NCI-H1694 treated with DMSO at 0.1 percent for 48 hours (cell line): ENCODE results near the gene ZNF507.

Experiments used
- DNase-seq: peaks from one replicate; lab custom pipeline; 2025; lab: John Stamatoyannopoulos, UW

ZNF507 gene

DNA sequence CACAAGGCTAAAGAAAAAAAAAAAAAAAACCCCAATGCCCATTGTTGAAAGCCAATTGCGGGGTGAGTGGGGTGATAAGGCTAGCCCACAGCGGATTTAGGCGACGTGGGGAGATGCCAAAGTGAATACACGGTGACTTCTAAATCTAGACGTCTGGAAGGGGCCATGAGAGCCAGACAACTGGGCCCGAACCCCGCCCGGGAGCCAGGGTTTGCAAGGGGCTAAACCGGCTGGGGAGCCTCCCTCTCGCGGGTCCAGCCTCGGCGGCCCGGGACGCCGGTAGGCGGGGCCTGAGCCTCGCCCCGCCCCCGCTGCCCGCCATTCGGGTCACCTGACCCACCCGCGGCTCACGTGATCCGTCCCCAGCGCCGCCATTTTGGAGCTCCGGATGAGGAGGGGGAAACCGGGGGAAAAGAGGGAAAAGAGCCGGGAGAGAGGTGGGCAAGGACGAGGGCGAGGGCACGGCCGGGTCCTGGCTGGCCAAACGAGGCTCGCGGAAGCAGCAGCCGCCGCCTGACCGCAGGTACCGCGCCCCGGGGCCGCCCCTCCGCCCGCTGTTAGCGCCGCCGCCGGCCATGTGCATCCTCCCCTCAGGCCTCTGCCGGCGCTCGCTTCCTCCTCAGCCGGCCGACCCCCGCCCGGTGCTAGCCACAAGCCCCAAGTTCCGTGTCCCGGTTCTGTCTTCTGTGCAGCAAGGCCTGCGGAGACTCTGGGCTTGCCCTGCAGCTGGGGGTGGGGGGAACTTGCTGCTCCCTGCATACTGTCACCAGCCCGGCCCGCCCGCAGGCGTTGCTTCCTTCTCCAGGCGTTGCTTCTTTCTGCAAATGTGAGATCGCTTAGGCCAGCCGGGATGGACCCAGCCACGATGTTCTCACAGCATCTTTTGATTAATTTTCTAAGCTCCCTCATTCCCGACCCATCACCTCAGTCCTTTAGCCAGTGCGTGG is at the start of gene ZNF507:
ZNF507 (plus strand) TSS at position 350 of the 947 bp plus-strand sequence. CDS start 7,221 bp downstream, outside the sequence.
- peak; percentile 55 for DNase-seq

- no peak for DNase-seq
These were observed 48.7 kb upstream of the ZNF507 start for GRCh38 chr19:32296694-32297093.

DNA sequence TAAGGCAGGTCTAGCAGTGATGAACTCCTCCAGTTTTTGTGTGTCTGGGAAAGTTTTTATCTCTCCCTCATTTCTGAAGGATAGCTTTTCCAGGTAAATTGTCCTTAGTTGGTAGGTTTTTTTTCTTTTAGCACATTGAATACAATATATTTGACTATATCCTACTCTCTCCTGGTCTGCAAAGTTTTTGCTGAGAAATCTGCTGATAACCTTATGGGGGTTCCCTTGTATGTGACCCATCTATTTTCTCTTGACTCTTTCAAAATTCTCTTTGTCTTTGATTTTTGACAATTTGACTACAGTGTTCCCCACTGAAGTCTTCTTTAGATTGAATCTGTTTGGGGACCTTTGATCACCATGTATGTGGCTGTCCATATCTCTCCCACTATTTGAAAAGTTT is 42.6 kb upstream of the ZNF507 start:
- no peak for DNase-seq

DNA sequence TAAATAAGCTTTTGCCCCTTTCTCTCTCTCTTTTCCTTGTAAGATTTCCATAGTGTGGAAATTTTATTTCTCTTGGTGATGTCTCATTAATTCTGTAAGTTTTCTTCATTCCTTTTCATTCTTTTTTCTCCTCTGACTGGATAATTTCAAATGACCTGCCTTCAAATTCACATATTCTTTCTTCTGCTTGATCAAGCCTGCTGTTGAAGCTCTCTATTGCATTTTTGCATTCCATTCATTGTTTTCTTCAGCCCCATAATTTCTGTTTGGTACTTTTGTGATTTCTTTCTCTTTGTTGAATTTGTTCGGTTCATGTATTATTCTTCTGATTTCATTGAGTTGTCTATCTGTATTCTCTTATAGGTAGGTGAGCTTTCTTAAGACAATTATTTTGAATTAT is 42.2 kb upstream of the ZNF507 start:
- DNase-seq: no peak

DNA sequence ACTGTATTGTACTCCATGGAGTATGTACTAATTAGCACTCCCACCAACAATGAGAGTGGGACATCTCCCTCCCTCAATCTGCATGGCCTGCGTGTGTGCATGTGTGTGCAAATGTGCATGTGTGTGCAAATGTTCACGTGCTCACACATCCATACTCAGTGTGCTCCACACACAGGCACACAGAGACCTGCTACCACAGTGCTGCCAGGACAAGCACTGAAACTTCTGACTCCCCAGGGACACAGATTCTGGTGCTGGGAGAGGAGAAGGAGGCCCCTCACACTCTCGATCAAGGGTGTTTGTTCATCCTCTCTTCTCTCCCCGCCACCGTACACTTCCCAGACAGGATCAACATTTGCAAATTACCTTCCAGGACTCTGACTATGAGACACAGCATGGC is 37.8 kb upstream of the ZNF507 start:
- DNase-seq: no peak

- DNase-seq: no peak
These were observed 36.9 kb upstream of the ZNF507 start for GRCh38 chr19:32308431-32309077.

- no peak for DNase-seq
These were observed 35.6 kb upstream of the ZNF507 start for GRCh38 chr19:32309711-32310390.

- no peak for DNase-seq
These were observed 34.0 kb upstream of the ZNF507 start for GRCh38 chr19:32311371-32311770.

- no peak for DNase-seq
These were observed 31.7 kb upstream of the ZNF507 start for GRCh38 chr19:32313569-32314265.

- no peak for DNase-seq
These were observed 29.4 kb upstream of the ZNF507 start for GRCh38 chr19:32316034-32316433.

GRCh38 chr19:32317086-32317485 is 28.3 kb upstream of the ZNF507 start:
- no peak for DNase-seq

DNA sequence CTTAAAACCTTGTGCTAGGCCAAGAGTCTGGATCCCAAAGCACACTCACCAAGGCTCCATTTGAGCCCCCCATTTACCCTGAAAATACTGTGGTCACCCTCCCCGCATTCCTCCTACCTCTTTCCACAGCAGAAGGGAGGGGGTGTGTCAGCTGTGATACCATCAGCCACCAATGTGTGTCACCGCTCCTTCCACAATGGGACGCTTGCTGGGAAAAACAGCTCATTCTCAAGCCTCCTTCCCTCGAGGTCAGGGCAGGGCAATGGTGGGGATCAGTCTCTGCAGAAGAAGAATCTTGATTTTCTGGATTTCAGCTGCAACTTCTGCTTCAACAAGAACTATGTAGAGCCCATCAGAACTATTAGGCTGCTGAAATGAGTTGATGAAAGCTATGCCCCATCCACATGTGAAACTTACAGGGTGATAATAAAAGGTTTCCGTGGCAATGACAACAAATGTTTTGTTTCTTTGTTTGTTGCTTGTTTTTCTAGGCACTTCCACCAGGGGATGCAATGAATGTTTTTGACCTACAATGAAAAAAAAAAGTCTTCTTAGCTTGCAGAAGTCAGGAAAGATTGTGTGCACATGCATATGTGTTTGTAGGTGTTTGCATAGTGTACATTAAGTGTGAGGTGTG is 26.4 kb upstream of the ZNF507 start:
- peak; percentile 7 for DNase-seq

- no peak for DNase-seq
These were observed 22.9 kb upstream of the ZNF507 start for GRCh38 chr19:32322541-32322940.

DNA sequence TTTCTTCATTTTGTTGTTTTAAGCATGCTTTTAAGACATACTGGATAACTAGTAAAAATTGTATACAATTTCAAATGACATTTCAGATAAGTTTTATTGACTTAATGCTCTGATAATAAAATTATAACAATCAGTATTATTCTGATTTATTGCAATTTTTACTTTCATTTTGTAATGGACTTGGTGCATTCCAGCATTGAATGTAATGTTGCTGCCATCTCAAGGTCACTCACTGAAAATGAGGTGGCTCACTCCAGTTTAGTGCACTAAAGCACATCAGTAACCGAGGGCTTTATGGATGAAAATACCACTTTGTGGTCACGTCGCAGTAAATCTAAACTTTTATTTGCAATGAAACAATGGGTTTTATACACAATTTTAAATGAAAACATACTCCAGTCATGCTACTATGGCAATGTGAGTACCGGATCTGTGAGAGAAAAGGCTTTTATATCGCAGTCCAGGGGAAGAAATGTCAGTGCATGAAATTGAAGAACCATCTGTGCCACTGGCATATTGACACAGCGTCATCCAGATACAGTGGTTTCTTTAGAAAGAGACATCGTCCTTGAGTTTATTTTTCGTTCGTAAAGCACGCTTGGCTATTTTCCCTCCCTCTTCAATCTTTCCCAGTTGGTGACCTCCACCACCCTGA is 20.7 kb upstream of the ZNF507 start:
- DNase-seq: no peak

GRCh38 chr19:32330213-32330857 is 15.1 kb upstream of the ZNF507 start:
- no peak for DNase-seq

GRCh38 chr19:32333227-32333626 is 12.2 kb upstream of the ZNF507 start:
- DNase-seq: no peak

- DNase-seq: no peak
These were observed 8.9 kb upstream of the ZNF507 start for GRCh38 chr19:32336259-32337083.

DNA sequence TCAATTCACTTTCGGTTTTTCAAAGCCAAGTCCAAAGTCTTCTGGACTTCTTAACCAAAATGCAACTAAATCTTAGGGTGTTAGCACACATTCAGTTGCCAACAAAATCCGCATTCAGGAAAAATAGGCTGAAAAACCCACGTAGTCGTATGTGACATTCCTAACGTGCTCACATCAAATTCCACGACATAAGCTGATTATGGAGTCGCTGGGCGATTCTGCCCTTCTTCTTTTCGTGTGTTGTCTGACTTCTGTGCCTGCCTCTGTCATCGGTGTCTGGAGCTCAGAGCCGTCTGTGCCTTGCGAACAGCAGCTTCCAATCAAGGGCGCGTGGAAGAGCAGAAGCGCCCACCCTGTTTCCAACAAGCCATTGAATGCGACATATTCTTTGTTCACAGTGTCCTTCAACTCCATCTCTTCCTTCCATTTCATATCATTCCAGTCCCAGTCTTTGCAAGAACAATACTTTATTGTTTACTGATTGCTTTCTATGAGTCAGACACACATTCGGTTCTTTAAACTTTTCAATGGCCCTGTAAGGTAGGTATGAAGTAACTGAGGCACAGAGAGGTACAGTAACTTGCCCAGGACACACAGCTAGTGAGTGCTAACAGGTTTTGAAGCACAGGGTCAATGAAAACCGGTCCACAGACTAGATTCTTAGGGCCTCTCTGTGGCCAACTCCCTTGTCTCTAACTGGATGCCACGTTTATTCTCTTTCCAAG is 8.2 kb upstream of the ZNF507 start:
- DNase-seq: no peak

GRCh38 chr19:32339423-32339822 is 6.0 kb upstream of the ZNF507 start:
- no peak for DNase-seq
